ENCODE results near the gene CAPN12.
A peak's percentile ranks its signal among the peaks of the same experiment; 100 is the strongest.
"Not testable (repeated sequence)": the region's sequence is repeated elsewhere in the genome, so short reads cannot be mapped to it uniquely, and the experiment has no call there.

The CAPN12 gene

GRCh38 chr19:38744298-38744681 is at the start of gene CAPN12:
TSS of gene CAPN12 (minus strand) at chr19:38744474. CDS start at chr19:38744165, 309 bp downstream.
- Mint-ChIP-seq H3K4me3 (no peak within 1 kb of the TSS), H3K27me3 (no peaks in the 10 kb centered on the region), H3K36me3 (no peaks in the 10 kb centered on the region), H3K27ac (no peak within 1 kb of the TSS), H3K4me1 (peaks cover 4% of the 10 kb centered on the region), H3K9me3 (no peaks in the 10 kb centered on the region)
- ATAC-seq, result no peak

DNA sequence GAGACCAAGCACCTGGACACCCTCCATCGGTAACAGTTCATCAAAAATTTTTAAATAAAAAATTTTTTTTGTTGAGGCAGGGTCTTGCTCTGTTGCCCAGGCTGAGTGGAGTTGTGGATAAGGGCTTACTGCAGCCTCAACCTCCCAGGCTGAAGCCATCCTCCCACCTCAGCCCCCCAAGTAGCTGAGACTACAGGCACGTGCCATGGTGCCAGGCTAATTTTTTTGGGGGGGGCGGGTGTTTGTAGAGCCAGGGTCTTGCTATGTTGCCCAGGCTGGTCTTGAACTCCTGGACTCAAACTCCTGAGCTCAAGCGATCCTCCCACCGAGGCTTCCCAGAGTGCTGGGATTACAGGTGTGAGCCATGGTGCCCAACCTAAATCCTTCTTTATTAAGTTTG is 49.4 kb upstream of the CAPN12 start:
- Mint-ChIP-seq H3K4me1 (no peaks in the 10 kb centered on the region), H3K27ac (no peak overlapping the region), H3K9me3 (no peaks in the 10 kb centered on the region), H3K36me3 (no peaks in the 10 kb centered on the region), H3K4me3 (no peak overlapping the region), H3K27me3 (no peaks in the 10 kb centered on the region)
- ATAC-seq, result no peak

GRCh38 chr19:38793177-38793576 is 48.9 kb upstream of the CAPN12 start:
- Mint-ChIP-seq H3K9me3 (no peaks in the 10 kb centered on the region), H3K4me1 (no peaks in the 10 kb centered on the region), H3K27ac (no peak overlapping the region), H3K4me3 (peak overlapping the region; percentile 12), H3K36me3 (no peaks in the 10 kb centered on the region), H3K27me3 (no peaks in the 10 kb centered on the region)
- no peak for ATAC-seq

GRCh38 chr19:38792250-38793111 is 48.2 kb upstream of the CAPN12 start:
- Mint-ChIP-seq H3K36me3 (no peaks in the 10 kb centered on the region), H3K27ac (no peak overlapping the region), H3K4me1 (no peaks in the 10 kb centered on the region), H3K4me3 (peak overlapping the region; percentile 72), H3K27me3 (no peaks in the 10 kb centered on the region), H3K9me3 (no peaks in the 10 kb centered on the region)
- ATAC-seq, result peak; percentile 44

- not testable (repeated sequence) for H3K9me3 Mint-ChIP-seq, H3K27me3 Mint-ChIP-seq, H3K36me3 Mint-ChIP-seq, H3K4me3 Mint-ChIP-seq, H3K4me1 Mint-ChIP-seq, H3K27ac Mint-ChIP-seq
- ATAC-seq, result peak; percentile 88
Observed at GRCh38 chr19:38791451-38792064, 47.3 kb upstream of the CAPN12 start.

DNA sequence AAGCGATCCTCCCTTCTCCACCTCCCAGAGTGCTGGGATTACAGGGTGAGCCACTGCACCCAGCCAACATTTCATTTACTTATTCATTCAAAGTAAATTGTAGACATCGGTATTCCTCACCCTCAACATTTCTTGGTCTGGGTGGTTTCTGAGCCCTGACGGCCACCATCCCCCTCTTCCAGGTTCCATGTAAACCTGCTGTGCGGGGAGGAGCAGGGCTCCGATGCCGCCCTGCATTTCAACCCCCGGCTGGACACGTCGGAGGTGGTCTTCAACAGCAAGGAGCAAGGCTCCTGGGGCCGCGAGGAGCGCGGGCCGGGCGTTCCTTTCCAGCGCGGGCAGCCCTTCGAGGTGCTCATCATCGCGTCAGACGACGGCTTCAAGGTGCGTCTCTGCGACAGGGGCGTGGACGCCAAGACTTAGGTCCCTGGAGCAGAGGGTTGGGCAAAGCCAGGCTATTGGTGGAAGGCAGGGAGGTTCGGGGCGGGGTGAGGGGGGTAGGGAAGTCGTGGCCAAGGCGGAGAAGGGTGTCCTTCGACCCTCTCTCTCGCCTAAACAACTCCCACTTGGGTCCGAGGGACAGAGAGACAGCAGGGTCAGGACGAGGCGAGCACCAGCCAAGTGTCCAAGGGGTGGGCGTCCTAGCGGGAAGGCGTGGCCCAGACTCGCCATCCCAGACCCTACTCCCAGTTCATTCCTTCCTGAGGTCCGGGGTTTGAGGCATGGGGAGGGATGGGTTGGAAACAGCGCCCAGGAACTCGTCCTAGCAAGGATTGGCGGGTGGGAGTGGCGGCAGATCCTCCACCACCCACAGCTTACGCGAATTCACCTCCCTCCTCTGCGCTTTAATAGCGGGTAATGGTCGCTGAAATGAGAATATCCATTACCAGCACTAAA is 46.5 kb upstream of the CAPN12 start:
- not testable (repeated sequence) for H3K4me3 Mint-ChIP-seq, H3K4me1 Mint-ChIP-seq, H3K27me3 Mint-ChIP-seq, H3K9me3 Mint-ChIP-seq, H3K27ac Mint-ChIP-seq, ATAC-seq, H3K36me3 Mint-ChIP-seq

GRCh38 chr19:38788478-38789243 is 44.4 kb upstream of the CAPN12 start, which contains the start of gene LGALS7B:
TSS of gene LGALS7B (plus strand) at chr19:38789200. CDS start at chr19:38789227, 27 bp downstream.
- no peaks in the 10 kb centered on the region for H3K27me3 Mint-ChIP-seq
- no peaks in the 10 kb centered on the region for H3K4me1 Mint-ChIP-seq
- H3K4me3 Mint-ChIP-seq, result no peak within 1 kb of the TSS
- H3K9me3 Mint-ChIP-seq, result no peaks in the 10 kb centered on the region
- ATAC-seq, result peak; percentile 5
- no peaks in the 10 kb centered on the region for H3K36me3 Mint-ChIP-seq
- H3K27ac Mint-ChIP-seq, result no peak within 1 kb of the TSS

DNA sequence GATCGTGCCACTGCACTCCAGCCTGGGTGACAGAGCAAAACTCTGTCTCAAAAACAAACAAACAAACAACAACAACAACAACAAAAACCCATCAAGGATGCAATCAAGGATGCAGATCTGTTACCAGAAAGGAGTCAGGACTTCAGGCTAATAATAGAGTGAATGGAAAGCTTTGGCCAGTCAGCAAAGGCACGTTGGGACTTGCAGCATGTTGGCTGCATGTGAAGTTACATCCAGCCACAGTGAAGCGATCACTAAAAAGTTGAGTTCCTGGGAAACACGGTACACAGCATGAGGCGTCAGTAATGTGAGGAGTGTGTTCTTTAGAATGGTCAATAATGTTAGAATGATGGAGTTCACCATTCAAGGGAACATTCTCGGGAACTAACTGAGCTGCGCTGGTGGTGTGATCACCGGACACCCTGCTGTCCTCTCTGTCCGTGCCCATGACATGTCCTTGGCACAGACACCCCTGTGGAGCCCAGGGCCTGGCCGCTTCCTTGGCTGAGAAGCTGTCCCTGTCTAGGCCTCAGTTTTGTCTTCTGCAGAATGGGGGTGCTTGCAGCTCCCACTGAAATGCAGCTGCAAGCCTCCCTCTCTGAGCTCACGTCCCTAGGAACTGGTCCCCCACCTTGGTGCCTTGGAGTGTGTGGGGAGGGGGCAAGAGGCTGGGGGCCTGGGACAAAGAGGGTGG is 42.4 kb upstream of the CAPN12 start:
- no peaks in the 10 kb centered on the region for H3K36me3 Mint-ChIP-seq
- H3K4me1 Mint-ChIP-seq, result no peaks in the 10 kb centered on the region
- no peaks in the 10 kb centered on the region for H3K9me3 Mint-ChIP-seq
- no peaks in the 10 kb centered on the region for H3K27me3 Mint-ChIP-seq
- ATAC-seq, result no peak
- H3K27ac Mint-ChIP-seq, result no peak overlapping the region
- H3K4me3 Mint-ChIP-seq, result no peak overlapping the region

GRCh38 chr19:38786061-38786460 is 41.8 kb upstream of the CAPN12 start:
- not testable (repeated sequence) for H3K27ac Mint-ChIP-seq, H3K36me3 Mint-ChIP-seq, H3K4me3 Mint-ChIP-seq, H3K9me3 Mint-ChIP-seq, H3K27me3 Mint-ChIP-seq, H3K4me1 Mint-ChIP-seq, ATAC-seq

DNA sequence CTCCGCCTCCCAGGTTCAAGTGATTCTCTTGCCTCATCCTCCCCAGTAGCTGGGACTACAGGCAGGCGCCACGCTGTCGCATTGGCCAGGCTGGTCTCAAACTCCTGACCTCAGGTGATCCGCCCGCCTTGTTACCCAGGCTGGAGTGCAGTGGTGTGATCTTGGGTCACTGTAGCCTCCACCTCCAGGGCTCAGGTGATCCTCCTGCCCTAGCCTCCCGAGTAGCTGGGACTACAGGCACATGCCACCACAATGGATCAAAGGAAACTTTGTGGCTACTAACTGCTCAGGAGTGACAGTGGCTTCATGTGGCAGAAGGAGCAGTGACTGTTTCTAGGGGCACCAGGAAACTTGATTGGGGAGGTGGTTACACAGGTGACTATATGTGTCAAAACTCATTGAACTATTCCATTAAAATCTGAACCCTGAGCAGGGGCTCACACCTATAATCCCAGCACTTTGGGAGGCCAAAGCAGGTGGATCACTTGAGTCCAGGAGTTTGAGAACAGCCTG is 41.0 kb upstream of the CAPN12 start:
- Mint-ChIP-seq H3K27ac (no peak overlapping the region), H3K36me3 (no peaks in the 10 kb centered on the region), H3K27me3 (no peaks in the 10 kb centered on the region), H3K4me1 (no peaks in the 10 kb centered on the region), H3K4me3 (no peak overlapping the region), H3K9me3 (no peaks in the 10 kb centered on the region)
- ATAC-seq, result no peak

- Mint-ChIP-seq H3K27ac (no peak overlapping the region), H3K4me3 (no peak overlapping the region), H3K27me3 (peaks cover under 1% of the 10 kb centered on the region), H3K4me1 (no peaks in the 10 kb centered on the region), H3K9me3 (no peaks in the 10 kb centered on the region), H3K36me3 (no peaks in the 10 kb centered on the region)
- no peak for ATAC-seq
Observed at GRCh38 chr19:38784224-38784623, 40.0 kb upstream of the CAPN12 start.

DNA sequence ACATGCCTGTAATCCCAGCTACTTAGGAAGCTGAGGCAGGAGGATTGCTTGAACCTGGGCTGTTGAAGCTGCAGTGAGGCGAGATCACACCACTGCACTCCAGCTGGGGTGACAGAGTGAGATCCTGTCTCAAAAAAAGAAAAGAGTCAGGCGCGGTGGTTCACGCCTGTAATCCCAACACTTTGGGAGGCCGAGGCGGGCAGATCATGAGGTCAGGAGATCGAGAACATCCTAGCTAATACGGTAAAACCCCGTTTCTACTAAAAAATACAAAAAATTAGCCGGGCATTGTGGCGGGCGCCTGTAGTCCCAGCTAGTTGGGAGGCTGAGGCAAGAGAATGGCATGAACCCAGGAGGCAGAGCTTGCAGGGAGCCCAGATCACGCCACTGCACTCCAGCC is 37.9 kb upstream of the CAPN12 start:
- H3K4me3 Mint-ChIP-seq, H3K9me3 Mint-ChIP-seq, ATAC-seq, H3K4me1 Mint-ChIP-seq, H3K36me3 Mint-ChIP-seq, H3K27me3 Mint-ChIP-seq, H3K27ac Mint-ChIP-seq: not testable (repeated sequence)

GRCh38 chr19:38781058-38781457 is 36.8 kb upstream of the CAPN12 start:
- Mint-ChIP-seq H3K4me1 (no peaks in the 10 kb centered on the region), H3K36me3 (no peaks in the 10 kb centered on the region), H3K27me3 (peaks cover 9% of the 10 kb centered on the region), H3K9me3 (no peaks in the 10 kb centered on the region), H3K27ac (no peak overlapping the region), H3K4me3 (no peak overlapping the region)
- no peak for ATAC-seq

GRCh38 chr19:38780443-38780842 is 36.2 kb upstream of the CAPN12 start:
- H3K27ac Mint-ChIP-seq, result no peak overlapping the region
- H3K27me3 Mint-ChIP-seq, result peaks cover 9% of the 10 kb centered on the region
- ATAC-seq, result no peak
- no peak overlapping the region for H3K4me3 Mint-ChIP-seq
- H3K36me3 Mint-ChIP-seq, result no peaks in the 10 kb centered on the region
- no peaks in the 10 kb centered on the region for H3K4me1 Mint-ChIP-seq
- H3K9me3 Mint-ChIP-seq, result no peaks in the 10 kb centered on the region

Data from stimulated activated memory B cell treated with anti-CD40 and anti-IgM and Interleukin-4, amounts not matched to agents 10 μg/mL and 1 μg/mL and 100 μg/mL, for 72 hours (primary cell).